Measurements from ENCODE around the gene MYO1D.
"Not testable (repeated sequence)": the region's sequence is repeated elsewhere in the genome, so short reads cannot be mapped to it uniquely, and the experiment has no call there.

MYO1D gene

GRCh38 chr17:32752934-32753333 is 124.0 kb downstream of the MYO1D start:
- no peak for FAIRE-seq
- no peak for TF ChIP-seq CTCF (IDR thresholded peaks at IDR 0.05; ENCODE audit: insufficient read depth, missing control alignments)
- no peak for DNase-seq (ENCODE audit: insufficient read length, low spot score)

GRCh38 chr17:32747856-32748255 is 129.1 kb downstream of the MYO1D start:
- no peak for FAIRE-seq
- no peak for TF ChIP-seq CTCF (IDR thresholded peaks at IDR 0.05; ENCODE audit: insufficient read depth, missing control alignments)

GRCh38 chr17:32746698-32747097 is 130.2 kb downstream of the MYO1D start:
- DNase-seq (ENCODE audit: insufficient read length, low spot score) (no peak), FAIRE-seq (no peak)
- no peak for TF ChIP-seq CTCF (IDR thresholded peaks at IDR 0.05; ENCODE audit: insufficient read depth, missing control alignments)

More at GRCh38 chr17:32747856-32748255, 129.1 kb downstream of the MYO1D start:
- no peak for DNase-seq (ENCODE audit: insufficient read length, low spot score)

- DNase-seq (ENCODE audit: insufficient read length, low spot score) (no peak), FAIRE-seq (no peak)
- no peak for TF ChIP-seq CTCF (IDR thresholded peaks at IDR 0.05; ENCODE audit: insufficient read depth, missing control alignments)
Observed at GRCh38 chr17:32746280-32746679, 130.6 kb downstream of the MYO1D start.

GRCh38 chr17:32742681-32743538 is 134.0 kb downstream of the MYO1D start:
- no peak for TF ChIP-seq CTCF (IDR thresholded peaks at IDR 0.05; ENCODE audit: insufficient read depth, missing control alignments)
- DNase-seq (ENCODE audit: insufficient read length, low spot score), result no peak
- FAIRE-seq, result no peak

GRCh38 chr17:32741381-32741780 is 135.5 kb downstream of the MYO1D start:
- no peak for TF ChIP-seq CTCF (IDR thresholded peaks at IDR 0.05; ENCODE audit: insufficient read depth, missing control alignments)
- no peak for FAIRE-seq
- DNase-seq (ENCODE audit: insufficient read length, low spot score), result no peak

- no peak for DNase-seq (ENCODE audit: insufficient read length, low spot score)
- TF ChIP-seq CTCF (IDR thresholded peaks at IDR 0.05; ENCODE audit: insufficient read depth, missing control alignments), result no peak
- no peak for FAIRE-seq
Observed at GRCh38 chr17:32739722-32740121, 137.2 kb downstream of the MYO1D start.

- FAIRE-seq; DNase-seq (ENCODE audit: insufficient read length, low spot score): not testable (repeated sequence)
Observed at GRCh38 chr17:32739151-32739550, 137.8 kb downstream of the MYO1D start.

Data from D721Med (cell line).